Gastroesophageal sphincter (tissue), 4 donors: ENCODE measurements around the gene PDCD1. TPM values are rescaled to one million over a fixed set of nuclear protein-coding genes. Genes with fewer than 3 reads are reported as not detected.

Experiments
- ATAC-seq: fragments of 150-250 bp; one replicate; pipeline ENCODE4 v1.9.1; 2016; ENCODE audit warnings: mild to moderate bottlenecking, moderate library complexity
- H3K27ac ChIP-seq, 4 donors: fragments of 200-600 bp; sonication (generic) in 3 of 4; 1 replicate in 3 of 4; 2 replicates in 1 of 4; pipeline ENCODE4 v1.5.1; 2016 to 2019
- H3K27me3 ChIP-seq: fragments of 200-600 bp; sonication (generic); one replicate; pipeline ENCODE4 v1.5.1; 2019
- H3K36me3 ChIP-seq, 2 donors: fragments of 200-600 bp; sonication (generic); one replicate each; pipeline ENCODE4 v1.5.1; 2019; ENCODE audit warnings: control low read depth in 1 of 2
- H3K4me1 ChIP-seq, 3 donors: fragments of 200-600 bp; sonication (generic); 1 replicate in 2 of 3; 2 replicates in 1 of 3; pipeline ENCODE4 v1.5.1; 2016 to 2019; ENCODE audit warnings: control low read depth in 2 of 3
- H3K4me3 ChIP-seq, 2 donors: fragments of 200-600 bp; sonication (generic); one replicate each; pipeline ENCODE4 v1.5.1; 2019; ENCODE audit warnings: mild to moderate bottlenecking in 1 of 2, moderate library complexity in 1 of 2
- H3K9me3 ChIP-seq, 3 donors: fragments of 200-600 bp; sonication (generic); one replicate each; pipeline ENCODE4 v1.5.1; 2017 to 2019; ENCODE audit warnings: control low read depth in 2 of 3
- CTCF ChIP-seq, 4 experiments: fragments of 200-600 bp in 2 of 4; fragments of 450-650 bp in 2 of 4; sonication (generic) in 1 of 4; IDR thresholded peaks; one replicate each; pipeline ENCODE4 v1.5.1; 2017 to 2019; ENCODE audit warnings: antibody characterized with exemption in 4 of 4, mild to moderate bottlenecking in 2 of 4, moderate library complexity in 2 of 4
- EP300 ChIP-seq: sonication (generic); formaldehyde crosslinking; IDR thresholded peaks from one replicate; pipeline ENCODE4 v1.6.1; 2017; ENCODE audit warnings: antibody characterized with exemption, mild to moderate bottlenecking
- POLR2A ChIP-seq, 2 donors: fragments of 450-650 bp; IDR thresholded peaks; one replicate each; pipeline ENCODE4 v1.6.1; 2017; ENCODE audit warnings: antibody characterized with exemption in 2 of 2, mild to moderate bottlenecking in 2 of 2, moderate library complexity in 1 of 2
- POLR2AphosphoS5 ChIP-seq: sonication (generic); formaldehyde crosslinking; IDR thresholded peaks from one replicate; pipeline ENCODE4 v1.6.1; 2017; ENCODE audit warnings: antibody characterized with exemption
- WGBS, 2 donors: methylation state at CpG; one replicate each; pipeline ENCODE4 v1.1.5; 2018; ENCODE audit warnings: low coverage in 1 of 2; 5-methylcytosine and 5-hydroxymethylcytosine counted together
- total RNA-seq, 4 donors: library from RNA; depleted of rRNA; stranded (reverse); fragments of >200 nt; gene quantifications; one replicate each; pipeline ENCODE4 v1.1.0, GENCODE V29; 2016

The PDCD1 gene
- total RNA-seq, 4 donors from 2014 or later = 0.19 to 0.54 TPM; not detected in 2

GRCh38 chr2:241886840-241887447 is 28.2 kb upstream of the PDCD1 start:
- H3K36me3 ChIP-seq = peaks cover 0 to 7% of the 10 kb centered on the region in 2 donors
- H3K4me1 ChIP-seq = peaks cover 0 to 15% (median 7%) of the 10 kb centered on the region in 3 donors
- no peaks in the 10 kb centered on the region for H3K27me3 ChIP-seq
- no peaks in the 10 kb centered on the region for H3K9me3 ChIP-seq
- WGBS, 2 donors = 100% methylated on average over 1 to 7 of the region's 19 CpGs
- no peak overlapping the region for H3K4me3 ChIP-seq
- H3K27ac ChIP-seq = no peak overlapping the region
- no peak for ATAC-seq
- TF ChIP-seq EP300 (no peak), CTCF (IDR thresholded peaks at IDR 0.05) (no peak), POLR2A (IDR thresholded peaks at IDR 0.05) (no peak), POLR2AphosphoS5 (no peak)

- Histone ChIP-seq H3K36me3 (peaks cover 0 to 7% of the 10 kb centered on the region in 2 donors), H3K27ac (no peak overlapping the region), H3K27me3 (no peaks in the 10 kb centered on the region), H3K4me1 (peaks cover 0 to 21% (median 10%) of the 10 kb centered on the region in 3 donors), H3K4me3 (no peak overlapping the region), H3K9me3 (no peaks in the 10 kb centered on the region)
- TF ChIP-seq CTCF (IDR thresholded peaks at IDR 0.05) (no peak), POLR2A (IDR thresholded peaks at IDR 0.05) (no peak), POLR2AphosphoS5 (no peak), EP300 (no peak)
- 56 to 60% methylated on average over 1 to 8 of the region's 15 CpGs for WGBS, 2 donors
- no peak for ATAC-seq
Observed at GRCh38 chr2:241885946-241886643, 27.4 kb upstream of the PDCD1 start.

DNA sequence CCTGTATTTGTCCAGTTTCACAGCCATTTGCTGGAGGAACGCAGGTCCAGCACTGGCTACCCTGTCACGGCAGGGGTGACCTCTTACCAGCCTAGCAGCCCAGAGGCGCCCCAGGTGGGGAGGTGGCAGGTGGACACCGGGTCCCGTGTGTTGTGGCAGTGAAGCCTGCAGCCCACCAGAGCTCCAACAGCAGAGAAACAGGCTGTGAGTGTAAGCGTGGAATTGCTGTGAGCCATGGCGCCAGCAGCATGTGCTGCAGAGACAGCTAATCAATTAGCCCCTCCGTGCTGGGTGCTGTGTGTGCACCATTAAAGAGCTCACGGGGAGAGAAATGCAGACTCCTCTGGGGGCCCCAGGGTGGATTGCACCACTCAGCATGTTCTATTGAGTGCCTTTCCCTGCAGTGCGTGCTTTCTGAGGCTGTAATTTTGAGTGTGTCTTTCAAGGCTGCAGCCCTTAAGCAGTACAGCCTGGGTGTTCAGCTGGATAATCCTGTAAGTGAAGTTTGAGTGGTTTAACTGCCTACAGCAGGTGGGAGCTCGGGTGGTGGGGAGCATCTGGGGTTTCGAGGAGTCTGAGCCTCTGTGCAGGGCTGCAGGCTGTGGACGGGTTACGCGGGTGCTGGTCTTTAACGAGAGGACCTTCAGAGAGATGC is 26.7 kb upstream of the PDCD1 start:
- whole genome bisulfite sequencing, 2 donors = 81% methylated on average over 3 of the region's 16 CpGs; no CpG with 5 or more reads in 1 of the 2 donors
- H3K36me3 ChIP-seq = peaks cover 0 to 7% of the 10 kb centered on the region in 2 donors
- ATAC-seq = no peak
- no peaks in the 10 kb centered on the region for H3K27me3 ChIP-seq
- no peak overlapping the region for H3K27ac ChIP-seq
- TF ChIP-seq CTCF (IDR thresholded peaks at IDR 0.05) = no peak
- TF ChIP-seq POLR2A (IDR thresholded peaks at IDR 0.05) = no peak
- TF ChIP-seq EP300 = no peak
- no peak for TF ChIP-seq POLR2AphosphoS5
- no peaks in the 10 kb centered on the region for H3K9me3 ChIP-seq
- H3K4me1 ChIP-seq = peaks cover 0 to 27% (median 10%) of the 10 kb centered on the region in 3 donors
- no peak overlapping the region for H3K4me3 ChIP-seq

DNA sequence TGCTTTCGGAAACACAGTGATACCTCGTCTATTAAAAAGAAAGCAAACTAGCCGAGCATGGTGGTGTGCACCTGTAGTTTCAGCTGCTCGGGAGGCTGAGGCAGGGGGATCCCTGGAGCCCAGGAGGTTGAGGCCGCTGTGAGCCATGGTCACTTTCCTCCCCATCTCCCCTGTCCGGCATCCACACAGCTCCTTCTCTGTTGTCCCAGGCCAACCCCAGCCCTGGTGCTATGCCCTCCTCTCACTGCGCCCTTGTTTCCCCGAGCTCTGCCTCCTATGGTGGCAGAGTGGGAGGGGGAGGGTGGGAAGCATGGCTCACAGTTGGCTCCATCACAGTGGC is 26.2 kb upstream of the PDCD1 start:
- WGBS, 2 donors = 88 to 100% methylated on average over 3 to 6 of the region's 8 CpGs
- no peak overlapping the region for H3K27ac ChIP-seq
- TF ChIP-seq POLR2A (IDR thresholded peaks at IDR 0.05) (no peak), POLR2AphosphoS5 (no peak), CTCF (IDR thresholded peaks at IDR 0.05) (no peak), EP300 (no peak)
- ATAC-seq = no peak
- H3K9me3 ChIP-seq = no peaks in the 10 kb centered on the region
- no peak overlapping the region for H3K4me3 ChIP-seq
- H3K27me3 ChIP-seq = no peaks in the 10 kb centered on the region
- peaks cover 0 to 27% (median 10%) of the 10 kb centered on the region in 3 donors for H3K4me1 ChIP-seq
- peaks cover 0 to 7% of the 10 kb centered on the region in 2 donors for H3K36me3 ChIP-seq
